HEK293 (cell line): ENCODE measurements around the gene ELL2.

Experiments
- CTCF ChIA-PET: fragments of 350-600 bp; formaldehyde crosslinking; extraction: SDS; loops from one replicate; lab custom pipeline; 2021; ENCODE audit warnings: antibody characterized with exemption; lab: Yijun Ruan, JAX
- POLR2A ChIA-PET: fragments of 300-600 bp; formaldehyde crosslinking; extraction: SDS; loops from one replicate; lab custom pipeline; 2020; ENCODE audit warnings: antibody characterized with exemption, inconsistent platforms; lab: Yijun Ruan, JAX
- H3K27ac ChIP-seq: fragments of 200-500 bp; sonication (Bioruptor generic); 2 replicates; pipeline ENCODE4 v1.5.1; 2014; ENCODE audit warnings: low read depth, low read length, control low read depth, inconsistent platforms; ENCODE audit errors: extremely low read depth
- H3K36me3 ChIP-seq, 2 experiments: fragments of 200-500 bp in 1 of 2; sonication (Bioruptor generic) in 1 of 2; 1 replicate in 1 of 2; 2 replicates in 1 of 2; pipeline ENCODE4 v1.5.1; 2014 to 2017; ENCODE audit warnings: inconsistent platforms in 2 of 2, low read length in 2 of 2; ENCODE audit not compliant: control insufficient read depth in 2 of 2, insufficient read depth in 1 of 2
- H3K4me1 ChIP-seq: fragments of 200-500 bp; sonication (Bioruptor generic); 2 replicates; pipeline ENCODE4 v1.5.1; 2014; ENCODE audit warnings: mild to moderate bottlenecking, low read length, inconsistent platforms; ENCODE audit not compliant: control insufficient read depth, insufficient read depth
- H3K4me3 ChIP-seq: 2 replicates; pipeline ENCODE4 v1.5.1; 2011; ENCODE audit warnings: low read depth, mild to moderate bottlenecking, control low read depth, low read length, moderate library complexity
- H3K9me3 ChIP-seq: fragments of 200-500 bp; sonication (Bioruptor generic); 2 replicates; pipeline ENCODE4 v1.5.1; 2014; ENCODE audit warnings: low read depth, low read length, inconsistent platforms; ENCODE audit not compliant: control insufficient read depth, insufficient read depth
- ATF2 ChIP-seq: fragments of 450-650 bp; formaldehyde crosslinking; IDR thresholded peaks from 2 replicates; pipeline ENCODE4 v1.5.1; 2016; ENCODE audit warnings: missing biosample characterization, missing genetic modification characterization, low read depth
- KLF1 ChIP-seq: fragments of 450-650 bp; formaldehyde crosslinking; IDR thresholded peaks from 2 replicates; pipeline ENCODE4 v1.5.1; 2016; ENCODE audit warnings: missing biosample characterization, missing genetic modification characterization
- RBAK ChIP-seq: fragments of 450-650 bp; formaldehyde crosslinking; IDR thresholded peaks from 2 replicates; pipeline ENCODE4 v1.5.1; 2016; ENCODE audit warnings: missing biosample characterization, missing genetic modification characterization
- TCF7L2 ChIP-seq: IDR thresholded peaks from 2 replicates; pipeline ENCODE4 v1.6.1; 2011; ENCODE audit warnings: low read depth, mild to moderate bottlenecking, inconsistent platforms, low read length, moderate library complexity, borderline replicate concordance
- ZNF10 ChIP-seq: fragments of 450-650 bp; formaldehyde crosslinking; IDR thresholded peaks from 2 replicates; pipeline ENCODE4 v1.5.1; 2017; ENCODE audit warnings: missing biosample characterization, missing genetic modification characterization
- ZNF112 ChIP-seq: fragments of 450-650 bp; formaldehyde crosslinking; IDR thresholded peaks from 2 replicates; pipeline ENCODE4 v1.5.0; 2017; ENCODE audit warnings: missing biosample characterization, missing genetic modification characterization
- ZNF18 ChIP-seq: fragments of 450-650 bp; formaldehyde crosslinking; IDR thresholded peaks from 2 replicates; pipeline ENCODE4 v1.5.1; 2016; ENCODE audit warnings: missing biosample characterization, missing genetic modification characterization
- ZNF184 ChIP-seq: fragments of 450-650 bp; IDR thresholded peaks from 2 replicates; pipeline ENCODE4 v1.5.1; 2018; ENCODE audit warnings: missing biosample characterization, mild to moderate bottlenecking, missing genetic modification characterization
- ZNF202 ChIP-seq: fragments of 450-650 bp; formaldehyde crosslinking; IDR thresholded peaks from 2 replicates; pipeline ENCODE4 v1.5.1; 2016; ENCODE audit warnings: missing biosample characterization, missing genetic modification characterization, borderline replicate concordance
- ZNF248 ChIP-seq: fragments of 450-650 bp; formaldehyde crosslinking; IDR thresholded peaks from 2 replicates; pipeline ENCODE4 v1.5.1; 2017; ENCODE audit warnings: missing biosample characterization, missing genetic modification characterization
- ZNF274 ChIP-seq, 2 experiments: fragments of 200-500 bp in 1 of 2; fragments of 450-650 bp in 1 of 2; sonication (Bioruptor generic) in 1 of 2; formaldehyde crosslinking in 1 of 2; IDR thresholded peaks; 2 replicates each; pipeline versions ENCODE4 v1.5.1 to v1.6.1; 2014 to 2016; ENCODE audit warnings: borderline replicate concordance in 1 of 2, inconsistent platforms in 1 of 2, low read length in 1 of 2, missing biosample characterization in 1 of 2, missing genetic modification characterization in 1 of 2
- ZNF37A ChIP-seq: fragments of 450-650 bp; IDR thresholded peaks from 2 replicates; pipeline ENCODE4 v1.5.1; 2018; ENCODE audit warnings: missing biosample characterization, missing genetic modification characterization
- ZNF404 ChIP-seq: fragments of 450-650 bp; formaldehyde crosslinking; IDR thresholded peaks from 2 replicates; pipeline ENCODE4 v1.5.1; 2017; ENCODE audit warnings: missing biosample characterization, missing genetic modification characterization
- ZNF473 ChIP-seq: fragments of 450-650 bp; formaldehyde crosslinking; IDR thresholded peaks from 2 replicates; pipeline ENCODE4 v1.5.1; 2017; ENCODE audit warnings: missing biosample characterization, missing genetic modification characterization
- ZNF513 ChIP-seq: fragments of 450-650 bp; IDR thresholded peaks from 2 replicates; pipeline ENCODE4 v1.5.1; 2018; ENCODE audit warnings: missing biosample characterization, missing genetic modification characterization
- ZNF529 ChIP-seq: fragments of 450-650 bp; formaldehyde crosslinking; IDR thresholded peaks from 2 replicates; pipeline ENCODE4 v1.5.1; 2017; ENCODE audit warnings: missing genetic modification characterization, missing biosample characterization; ENCODE audit not compliant: insufficient replicate concordance
- ZNF555 ChIP-seq: fragments of 450-650 bp; formaldehyde crosslinking; conservative IDR thresholded peaks from 2 replicates; pipeline ENCODE4 v1.5.1; 2017; ENCODE audit warnings: missing biosample characterization, mild to moderate bottlenecking, missing genetic modification characterization, inconsistent platforms
- ZNF561 ChIP-seq: fragments of 450-650 bp; IDR thresholded peaks from 2 replicates; pipeline ENCODE4 v1.5.1; 2018; ENCODE audit warnings: missing biosample characterization, missing genetic modification characterization, borderline replicate concordance
- ZNF645 ChIP-seq: fragments of 450-650 bp; formaldehyde crosslinking; IDR thresholded peaks from 2 replicates; pipeline ENCODE4; 2016; ENCODE audit warnings: missing biosample characterization, missing genetic modification characterization
- ZNF768 ChIP-seq: fragments of 450-650 bp; formaldehyde crosslinking; IDR thresholded peaks from 2 replicates; pipeline ENCODE4 v1.5.1; 2018; ENCODE audit warnings: missing biosample characterization, mild to moderate bottlenecking, missing genetic modification characterization
- ZNF837 ChIP-seq: fragments of 450-650 bp; formaldehyde crosslinking; IDR thresholded peaks from 2 replicates; pipeline ENCODE4 v1.5.1; 2016; ENCODE audit warnings: missing biosample characterization, missing genetic modification characterization
- ZSCAN23 ChIP-seq: fragments of 450-650 bp; formaldehyde crosslinking; IDR thresholded peaks from 2 replicates; pipeline ENCODE4 v1.5.1; 2016; ENCODE audit warnings: missing biosample characterization, missing genetic modification characterization

ELL2 gene

GRCh38 chr5:95868136-95868535, 93.5 kb downstream of the ELL2 start:
- Histone ChIP-seq H3K9me3 (no peaks in the 10 kb centered on the region), H3K27ac (no peak overlapping the region), H3K4me1 (peaks cover 5% of the 10 kb centered on the region), H3K4me3 (no peak overlapping the region), H3K36me3 (no peaks in the 10 kb centered on the region)
- ChIA-PET POLR2A (no interaction called here), CTCF (interaction anchor here (0.9 kb wide), 1 partner anchor 9 kb away, joined by 3 read pairs; no protein-coding TSS in a partner anchor)
- TF ChIP-seq ZNF184 (tag by site-specific recombination) (no peak), ZNF561 (tag by site-specific recombination) (no peak), RBAK (tag by site-specific recombination) (no peak), ZNF555 (tag by site-specific recombination) (no peak)

- H3K27ac ChIP-seq, result no peak overlapping the region
Measured at GRCh38 chr5:95866435-95867040, 95.1 kb downstream of the ELL2 start.

GRCh38 chr5:95864944-95865504, 96.6 kb downstream of the ELL2 start:
- peaks cover 21% of the 10 kb centered on the region for H3K4me1 ChIP-seq
- ChIA-PET POLR2A (no interaction called here), CTCF (interaction anchor here (0.6 to 1.1 kb wide), 5 partner anchors 9 to 731 kb away, joined by 3 to 5 read pairs (median 3); no protein-coding TSS in a partner anchor)
- TF ChIP-seq ZNF112 (tag by site-specific recombination), result no peak
- no peak for TF ChIP-seq ZNF202 (tag by site-specific recombination)
- TF ChIP-seq ZNF404 (tag by site-specific recombination), result no peak
- TF ChIP-seq ZNF513, result no peak
- no peak for TF ChIP-seq ZNF274 (IDR thresholded peaks at IDR 0.05; ENCODE audit: low read length)
- no peak for TF ChIP-seq ZNF274 (tag by site-specific recombination; IDR thresholded peaks at IDR 0.05; ENCODE audit: borderline replicate concordance)
- no peak for TF ChIP-seq ZNF768 (tag by site-specific recombination)
- no peak for TF ChIP-seq KLF1 (tag by site-specific recombination)
- TF ChIP-seq ZSCAN23 (tag by site-specific recombination), result no peak
- no peak for TF ChIP-seq ZNF837 (tag by site-specific recombination)
- TF ChIP-seq TCF7L2, result no peak
- no peak for TF ChIP-seq ZNF248
- no peak for TF ChIP-seq ZNF529
- no peak for TF ChIP-seq ZNF37A (tag by site-specific recombination)
- no peak for TF ChIP-seq ZNF645 (tag by site-specific recombination)
- TF ChIP-seq ZNF473 (tag by site-specific recombination), result no peak
- TF ChIP-seq ZNF10, result no peak

More at GRCh38 chr5:95866435-95867040, 95.1 kb downstream of the ELL2 start:
- TF ChIP-seq ZNF18 (tag by site-specific recombination), result no peak
- peak; percentile 38; the same call in 1 of the 2 replicates for TF ChIP-seq ATF2 (tag by site-specific recombination)
- H3K4me1 ChIP-seq, result peaks cover 20% of the 10 kb centered on the region
- no peaks in the 10 kb centered on the region for H3K9me3 ChIP-seq
- CTCF ChIA-PET, result interaction anchor here (0.6 kb wide), 1 partner anchor 14 kb away, joined by 6 read pairs; no protein-coding TSS in a partner anchor
- POLR2A ChIA-PET, result no interaction called here
- no peak overlapping the region for H3K4me3 ChIP-seq
- H3K36me3 ChIP-seq, result no peaks in the 10 kb centered on the region

More at GRCh38 chr5:95864944-95865504, 96.6 kb downstream of the ELL2 start:
- H3K9me3 ChIP-seq, result no peaks in the 10 kb centered on the region
- H3K27ac ChIP-seq, result no peak overlapping the region
- H3K36me3 ChIP-seq, result no peaks in the 10 kb centered on the region
- no peak overlapping the region for H3K4me3 ChIP-seq
